H1 (cell line): ENCODE measurements around the gene DYNC1H1.

Source experiments
- ASH2L ChIP-seq: fragments of 200-600, 300-600 bp; sonication (generic); IDR thresholded peaks from one replicate; pipeline ENCODE4 v1.7.1; 2017; ENCODE audit warnings: low read length
- CBX5 ChIP-seq: fragments of 300-800, 300-1000 bp; sonication (generic); IDR thresholded peaks from 2 replicates; pipeline ENCODE4 v1.7.1; 2016; ENCODE audit warnings: antibody characterized with exemption, low read length, low read depth
- CHD2 ChIP-seq: IDR thresholded peaks from 2 replicates; pipeline ENCODE4 v1.6.1; 2012; ENCODE audit warnings: low read length, improper control_type of control experiment
- EZH2 ChIP-seq: fragments of 200-600 bp; sonication (generic); IDR thresholded peaks from 2 replicates; pipeline ENCODE4 v1.7.1; 2012; ENCODE audit warnings: low read depth, mild to moderate bottlenecking, moderate library complexity, low read length, inconsistent platforms; ENCODE audit not compliant: severe bottlenecking
- POLR2A ChIP-seq, 2 experiments: IDR thresholded peaks; 1 replicate in 1 of 2; 2 replicates in 1 of 2; pipeline ENCODE4 v1.6.1; 2011; ENCODE audit warnings: low read depth in 2 of 2, low read length in 2 of 2, mild to moderate bottlenecking in 2 of 2; ENCODE audit errors: control extremely low read depth in 1 of 2
- POLR2AphosphoS5 ChIP-seq: IDR thresholded peaks from 2 replicates; pipeline ENCODE4 v1.6.1; 2011; ENCODE audit warnings: low read depth, low read length
- RXRA ChIP-seq: IDR thresholded peaks from 2 replicates; pipeline ENCODE4 v1.6.1; 2011; ENCODE audit warnings: low read depth, mild to moderate bottlenecking, low read length, moderate library complexity; ENCODE audit not compliant: insufficient read depth
- SIX5 ChIP-seq: IDR thresholded peaks from 2 replicates; pipeline ENCODE4 v1.6.1; 2011; ENCODE audit warnings: mild to moderate bottlenecking, low read depth, low read length
- SP1 ChIP-seq: IDR thresholded peaks from 2 replicates; pipeline ENCODE4 v1.6.1; 2011; ENCODE audit warnings: low read depth, low read length
- TAF1 ChIP-seq: IDR thresholded peaks from 2 replicates; pipeline ENCODE4 v1.6.1; 2011; ENCODE audit warnings: mild to moderate bottlenecking, low read depth, low read length
- TEAD4 ChIP-seq: IDR thresholded peaks from 2 replicates; pipeline ENCODE4 v1.6.1; 2012; ENCODE audit warnings: low read depth, low read length, inconsistent platforms, mixed read lengths
- TF ChIP-seq, protein P1 (sequence below), 3 experiments: IDR thresholded peaks; 1 replicate in 2 of 3; 2 replicates in 1 of 3; pipeline versions ENCODE4 v1.5.1 to v1.6.1; 2011; ENCODE audit warnings: low read length in 3 of 3, mild to moderate bottlenecking in 3 of 3, inconsistent platforms in 2 of 3, low read depth in 1 of 3, moderate library complexity in 1 of 3; ENCODE audit not compliant: insufficient read depth in 1 of 3; ENCODE audit errors: control extremely low read depth in 1 of 3
- TF ChIP-seq, protein P2 (sequence below): IDR thresholded peaks from 2 replicates; pipeline ENCODE4 v1.6.1; 2012; ENCODE audit warnings: inconsistent platforms

DNA sequence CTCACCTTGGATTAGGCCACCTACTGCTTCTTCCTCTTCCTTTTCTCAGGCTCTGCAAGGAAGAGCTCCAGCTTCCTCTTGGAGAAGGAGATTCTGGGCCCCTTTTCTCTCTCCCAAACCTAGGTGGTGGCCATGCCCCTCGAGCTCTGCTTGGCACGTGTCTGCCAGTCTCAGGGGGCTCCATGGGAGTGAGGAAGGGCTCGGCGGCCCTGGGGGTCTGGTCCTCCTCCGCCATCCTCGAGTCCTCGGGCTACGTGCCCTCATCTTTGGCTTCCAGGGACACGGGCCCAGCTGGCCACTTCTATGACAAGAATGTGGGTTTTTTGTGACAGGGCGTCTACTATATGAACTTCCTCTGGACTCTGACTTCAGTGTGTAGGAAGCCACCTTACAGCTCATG, 88.1 kb downstream of the DYNC1H1 start:
- TF ChIP-seq RXRA (no peak), POLR2A (IDR thresholded peaks at IDR 0.05; ENCODE audit: control extremely low read depth in 1 of 2, low read depth in 2 of 2, low read length in 2 of 2) (no peak), SP1 (no peak), SIX5 (no peak), ASH2L (no peak), TEAD4 (no peak), POLR2AphosphoS5 (no peak), EZH2 (no peak), CBX5 (no peak), CHD2 (no peak), TAF1 (no peak)
- TF ChIP-seq, protein P1, sequence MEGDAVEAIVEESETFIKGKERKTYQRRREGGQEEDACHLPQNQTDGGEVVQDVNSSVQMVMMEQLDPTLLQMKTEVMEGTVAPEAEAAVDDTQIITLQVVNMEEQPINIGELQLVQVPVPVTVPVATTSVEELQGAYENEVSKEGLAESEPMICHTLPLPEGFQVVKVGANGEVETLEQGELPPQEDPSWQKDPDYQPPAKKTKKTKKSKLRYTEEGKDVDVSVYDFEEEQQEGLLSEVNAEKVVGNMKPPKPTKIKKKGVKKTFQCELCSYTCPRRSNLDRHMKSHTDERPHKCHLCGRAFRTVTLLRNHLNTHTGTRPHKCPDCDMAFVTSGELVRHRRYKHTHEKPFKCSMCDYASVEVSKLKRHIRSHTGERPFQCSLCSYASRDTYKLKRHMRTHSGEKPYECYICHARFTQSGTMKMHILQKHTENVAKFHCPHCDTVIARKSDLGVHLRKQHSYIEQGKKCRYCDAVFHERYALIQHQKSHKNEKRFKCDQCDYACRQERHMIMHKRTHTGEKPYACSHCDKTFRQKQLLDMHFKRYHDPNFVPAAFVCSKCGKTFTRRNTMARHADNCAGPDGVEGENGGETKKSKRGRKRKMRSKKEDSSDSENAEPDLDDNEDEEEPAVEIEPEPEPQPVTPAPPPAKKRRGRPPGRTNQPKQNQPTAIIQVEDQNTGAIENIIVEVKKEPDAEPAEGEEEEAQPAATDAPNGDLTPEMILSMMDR (IDR thresholded peaks at IDR 0.05; ENCODE audit: control extremely low read depth in 1 of 3, insufficient read depth in 1 of 3, low read depth in 1 of 3, low read length in 3 of 3) = no peak
- TF ChIP-seq, protein P2, sequence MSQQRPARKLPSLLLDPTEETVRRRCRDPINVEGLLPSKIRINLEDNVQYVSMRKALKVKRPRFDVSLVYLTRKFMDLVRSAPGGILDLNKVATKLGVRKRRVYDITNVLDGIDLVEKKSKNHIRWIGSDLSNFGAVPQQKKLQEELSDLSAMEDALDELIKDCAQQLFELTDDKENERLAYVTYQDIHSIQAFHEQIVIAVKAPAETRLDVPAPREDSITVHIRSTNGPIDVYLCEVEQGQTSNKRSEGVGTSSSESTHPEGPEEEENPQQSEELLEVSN = no peak
